ENCODE data around the gene RASIP1. TPM values are rescaled to one million over a fixed set of nuclear protein-coding genes. Genes with fewer than 3 reads are reported as not detected.

The RASIP1 gene
- total RNA-seq, 1 donor from 2014 or later: 31.2 TPM

GRCh38 chr19:48671446-48671995 is 68.9 kb downstream of the RASIP1 start:
- H3K27ac ChIP-seq: no peak overlapping the region
- intact Hi-C loops (cut with DNase I): loop anchor here (10.0 kb wide), 1 partner anchor 63 kb away; no protein-coding TSS in a partner anchor
- H3K9me3 ChIP-seq: no peaks in the 10 kb centered on the region
- H3K27me3 ChIP-seq: no peaks in the 10 kb centered on the region
- no peak for DNase-seq (ENCODE audit: extremely low spot score in 2 of 2)
- H3K4me3 ChIP-seq: no peak overlapping the region
- TF ChIP-seq CTCF (IDR thresholded peaks at IDR 0.05): no peak
- TF ChIP-seq POLR2AphosphoS5 (IDR thresholded peaks at IDR 0.05; ENCODE audit: insufficient read depth in 1 of 2, low read depth in 1 of 2): no peak
- TF ChIP-seq POLR2A (IDR thresholded peaks at IDR 0.05): no peak
- peaks cover 10% of the 10 kb centered on the region for H3K4me1 ChIP-seq
- no peaks in the 10 kb centered on the region for H3K36me3 ChIP-seq

- Histone ChIP-seq H3K9me3 (no peaks in the 10 kb centered on the region), H3K4me3 (no peak overlapping the region), H3K27ac (no peak overlapping the region), H3K27me3 (no peaks in the 10 kb centered on the region), H3K4me1 (peaks cover 10% of the 10 kb centered on the region), H3K36me3 (no peaks in the 10 kb centered on the region)
- DNase-seq (ENCODE audit: extremely low spot score in 2 of 2): no peak
- intact Hi-C loops (cut with DNase I): loop anchor here (10.0 kb wide), 1 partner anchor 64 kb away; no protein-coding TSS in a partner anchor
- TF ChIP-seq POLR2A (IDR thresholded peaks at IDR 0.05) (no peak), CTCF (IDR thresholded peaks at IDR 0.05) (no peak), POLR2AphosphoS5 (IDR thresholded peaks at IDR 0.05; ENCODE audit: insufficient read depth in 1 of 2, low read depth in 1 of 2) (no peak)
These were observed 69.5 kb downstream of the RASIP1 start for GRCh38 chr19:48670699-48671445.

Other genes starting within 250 kb of the RASIP1 start
- 1.7 TPM for gene LMTK3, start 228.8 kb downstream of the RASIP1 start, total RNA-seq
- 43.0 TPM for gene SULT2B1, start 188.4 kb downstream of the RASIP1 start, total RNA-seq
- gene SPACA4, start 133.9 kb downstream of the RASIP1 start, total RNA-seq: 3.9 TPM
- gene FAM83E, start 125.5 kb downstream of the RASIP1 start, total RNA-seq: 3.2 TPM
- gene RPL18, start 121.4 kb downstream of the RASIP1 start, total RNA-seq: 2,346 TPM
- gene SPHK2, start 121.1 kb downstream of the RASIP1 start, total RNA-seq: 19.9 TPM
- gene DBP, start 103.2 kb downstream of the RASIP1 start, total RNA-seq: 4.9 TPM
- gene CA11, start 94.4 kb downstream of the RASIP1 start, total RNA-seq: 7.9 TPM
- gene NTN5, start 67.6 kb downstream of the RASIP1 start, total RNA-seq: 0.98 TPM
- 6.1 TPM for gene FUT2, start 44.6 kb downstream of the RASIP1 start, total RNA-seq
- gene MAMSTR, start 20.9 kb downstream of the RASIP1 start, total RNA-seq: 3.4 TPM
- 2.2 TPM for gene IZUMO1, start 6.3 kb upstream of the RASIP1 start, total RNA-seq
- 6.4 TPM for gene FUT1, start 12.0 kb upstream of the RASIP1 start, total RNA-seq
- not detected for gene FGF21, start 14.9 kb upstream of the RASIP1 start, total RNA-seq
- gene BCAT2, start 70.4 kb upstream of the RASIP1 start, total RNA-seq: 41.5 TPM
- 19.2 TPM for gene HSD17B14, start 95.9 kb upstream of the RASIP1 start, total RNA-seq
- gene PLEKHA4, start 128.0 kb upstream of the RASIP1 start, total RNA-seq: 37.1 TPM
- 52.1 TPM for gene PPP1R15A, start 131.8 kb upstream of the RASIP1 start, total RNA-seq
- gene TULP2, start 158.1 kb upstream of the RASIP1 start, total RNA-seq: not detected
- gene NUCB1, start 159.7 kb upstream of the RASIP1 start, total RNA-seq: 151 TPM
- gene DHDH, start 193.1 kb upstream of the RASIP1 start, total RNA-seq: not detected
- 52.3 TPM for gene BAX, start 214.3 kb upstream of the RASIP1 start, total RNA-seq
- gene FTL, start 224.7 kb upstream of the RASIP1 start, total RNA-seq: 4,380 TPM